ENCODE measurements around the gene HCFC2.
"Not testable (repeated sequence)": the region's sequence is repeated elsewhere in the genome, so short reads cannot be mapped to it uniquely, and the experiment has no call there.

HCFC2 gene

GRCh38 chr12:104064031-104064841 is at the start of gene HCFC2:
TSS of gene HCFC2 (plus strand) at chr12:104064531. CDS start at chr12:104064561, 30 bp downstream.
- DNase-seq = peak; percentile 80 to 85

GRCh38 chr12:104021862-104022261 is 42.5 kb upstream of the HCFC2 start:
- not testable (repeated sequence) for DNase-seq

- no peak for DNase-seq
These were observed 41.5 kb upstream of the HCFC2 start for GRCh38 chr12:104022786-104023185.

GRCh38 chr12:104023710-104024109 is 40.6 kb upstream of the HCFC2 start:
- no peak for DNase-seq

- no peak for DNase-seq
These were observed 40.0 kb upstream of the HCFC2 start for GRCh38 chr12:104024348-104024747.

GRCh38 chr12:104025771-104026170 is 38.6 kb upstream of the HCFC2 start:
- DNase-seq = no peak

- no peak for DNase-seq
These were observed 37.3 kb upstream of the HCFC2 start for GRCh38 chr12:104026841-104027599.

GRCh38 chr12:104030596-104030995 is 33.7 kb upstream of the HCFC2 start:
- not testable (repeated sequence) for DNase-seq

- not testable (repeated sequence) for DNase-seq
These were observed 28.2 kb upstream of the HCFC2 start for GRCh38 chr12:104036143-104036542.

GRCh38 chr12:104039769-104040168 is 24.6 kb upstream of the HCFC2 start:
- DNase-seq = not testable (repeated sequence)

- no peak for DNase-seq
These were observed 21.8 kb upstream of the HCFC2 start for GRCh38 chr12:104042580-104042979.

- DNase-seq = no peak
These were observed 20.2 kb upstream of the HCFC2 start for GRCh38 chr12:104044158-104044557.

- no peak for DNase-seq
These were observed 18.0 kb upstream of the HCFC2 start for GRCh38 chr12:104046306-104046705.

GRCh38 chr12:104048162-104048561 is 16.2 kb upstream of the HCFC2 start:
- DNase-seq = no peak

GRCh38 chr12:104048811-104049210 is 15.5 kb upstream of the HCFC2 start:
- DNase-seq = no peak

- no peak for DNase-seq
These were observed 14.9 kb upstream of the HCFC2 start for GRCh38 chr12:104049278-104049902.

GRCh38 chr12:104049903-104050356 is 14.4 kb upstream of the HCFC2 start, which contains the start of gene GLT8D2:
TSS of gene GLT8D2 (minus strand) at chr12:104050187. CDS start at chr12:104019648, 30,539 bp downstream.
- DNase-seq = no peak

GRCh38 chr12:104050436-104050835 is 13.9 kb upstream of the HCFC2 start:
- no peak for DNase-seq

- DNase-seq = no peak
These were observed 9.5 kb upstream of the HCFC2 start for GRCh38 chr12:104054681-104055346.

- DNase-seq = no peak
These were observed 8.5 kb upstream of the HCFC2 start for GRCh38 chr12:104055686-104056388.

GRCh38 chr12:104056419-104056972 is 7.8 kb upstream of the HCFC2 start:
- no peak for DNase-seq

GRCh38 chr12:104057771-104058197 is 6.5 kb upstream of the HCFC2 start:
- no peak for DNase-seq
